DMS53 treated with DMSO at 0.1 percent for 48 hours (cell line): ENCODE data around the gene FOXO6.

Source experiments
- DNase-seq: peaks from one replicate; lab custom pipeline; 2025; ENCODE audit not compliant: unreplicated experiment; lab: John Stamatoyannopoulos, UW

FOXO6 gene

GRCh38 chr1:41382480-41383090, 21.4 kb downstream of the FOXO6 start:
- no peak for DNase-seq

GRCh38 chr1:41383094-41383852, 22.0 kb downstream of the FOXO6 start:
- DNase-seq = no peak

GRCh38 chr1:41384579-41384978, 23.3 kb downstream of the FOXO6 start:
- DNase-seq = no peak

GRCh38 chr1:41385398-41386195, 24.4 kb downstream of the FOXO6 start:
- no peak for DNase-seq

DNA sequence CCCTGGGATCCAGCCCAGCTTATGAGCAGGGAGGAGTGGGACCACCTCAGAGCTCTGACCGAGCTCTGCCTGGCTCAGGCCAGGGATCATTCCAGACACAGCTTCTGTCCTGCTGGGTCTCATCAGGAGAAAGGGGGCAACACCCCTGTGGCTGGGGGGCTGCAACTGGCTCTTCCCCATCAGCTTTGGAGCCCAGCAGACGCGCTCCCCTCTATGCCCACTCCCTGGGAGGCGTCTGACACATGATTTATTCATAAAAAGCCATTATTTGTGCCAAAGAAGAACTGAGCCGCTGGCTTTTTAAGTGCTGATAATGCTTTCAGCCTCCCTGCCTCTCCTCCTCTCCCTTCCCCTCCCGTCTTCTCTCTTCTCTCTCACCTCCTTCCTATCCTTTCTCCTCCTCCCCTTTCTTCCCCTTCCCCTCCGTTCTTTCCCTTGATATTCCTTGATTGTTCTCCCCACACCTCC, 25.0 kb downstream of the FOXO6 start:
- no peak for DNase-seq

- no peak for DNase-seq
These were observed 26.4 kb downstream of the FOXO6 start for GRCh38 chr1:41387667-41388091.

GRCh38 chr1:41388510-41388909, 27.3 kb downstream of the FOXO6 start:
- DNase-seq = no peak

GRCh38 chr1:41389009-41389408, 27.8 kb downstream of the FOXO6 start:
- no peak for DNase-seq

DNA sequence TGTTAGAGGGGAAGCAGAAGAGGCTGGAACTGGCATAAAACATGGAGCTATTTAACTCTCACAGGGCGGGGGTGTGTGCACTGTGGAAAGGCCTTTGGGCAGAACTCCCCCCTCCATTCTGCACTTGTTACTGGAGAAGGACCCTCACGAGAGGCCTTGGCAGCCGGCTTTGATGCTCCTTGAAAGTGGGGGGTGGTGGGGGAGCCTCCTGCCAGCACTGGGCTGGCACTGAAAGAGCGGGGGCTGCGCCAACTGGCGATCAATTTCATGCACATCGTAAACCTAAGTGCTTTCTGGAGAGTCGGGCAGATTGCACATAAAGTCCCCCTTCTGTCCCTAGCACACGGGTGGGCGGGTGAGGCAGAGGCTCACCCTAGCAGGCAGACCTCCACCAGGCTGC, 28.9 kb downstream of the FOXO6 start:
- DNase-seq = no peak

- DNase-seq = no peak
These were observed 29.3 kb downstream of the FOXO6 start for GRCh38 chr1:41390573-41390972.

DNA sequence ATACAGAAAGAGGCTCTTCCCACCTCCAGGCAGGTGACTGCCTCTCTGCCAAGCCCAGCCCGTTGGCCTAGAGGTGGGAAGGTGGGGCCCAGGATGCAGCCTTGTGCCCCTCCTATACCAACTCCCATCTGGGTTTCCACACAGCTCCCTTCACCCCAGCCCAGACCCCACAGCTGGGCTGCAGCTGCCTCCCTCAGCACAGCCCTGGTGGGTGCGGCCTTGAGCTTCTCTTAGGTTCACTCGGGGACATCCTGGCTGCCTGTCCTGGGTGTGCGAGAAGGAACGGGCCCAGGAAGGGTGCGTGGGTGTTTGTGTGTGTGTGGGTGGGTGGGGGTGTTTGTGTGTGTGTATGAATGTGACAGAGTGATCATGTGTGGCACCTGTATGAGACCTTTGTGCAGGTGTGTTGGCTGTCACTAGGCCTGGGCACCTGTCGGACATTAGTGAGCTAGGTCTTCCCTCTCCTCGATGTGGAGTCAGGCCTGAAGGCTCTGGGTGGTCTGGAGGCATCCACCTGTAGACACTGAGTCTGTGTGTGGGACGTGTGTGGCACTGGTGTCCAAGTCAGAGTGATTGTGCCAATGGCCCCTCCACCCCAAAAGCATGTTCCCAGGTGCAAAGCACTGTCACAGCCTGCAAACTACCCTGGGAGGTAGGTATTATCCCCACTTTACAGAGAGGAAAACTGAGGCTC, 30.7 kb downstream of the FOXO6 start:
- no peak for DNase-seq

DNA sequence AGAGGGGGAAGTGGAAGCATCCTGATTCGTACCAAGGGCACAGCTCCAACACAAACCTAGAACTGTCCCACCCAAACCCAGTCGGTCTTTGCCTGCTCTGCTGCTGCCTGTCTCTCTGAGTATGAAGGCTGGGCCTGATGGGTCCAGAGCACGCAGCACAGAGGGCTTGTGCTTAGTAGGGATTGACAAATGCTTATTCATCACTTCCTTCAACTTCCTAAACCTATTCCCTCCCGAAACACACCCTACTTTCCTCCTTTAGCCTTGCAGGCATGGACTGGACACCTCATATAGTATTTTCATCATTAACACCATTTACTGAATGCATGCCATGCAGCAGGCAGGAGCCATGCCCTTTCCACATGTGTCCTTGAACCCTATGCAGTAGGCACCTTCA, 31.3 kb downstream of the FOXO6 start:
- DNase-seq = no peak

DNA sequence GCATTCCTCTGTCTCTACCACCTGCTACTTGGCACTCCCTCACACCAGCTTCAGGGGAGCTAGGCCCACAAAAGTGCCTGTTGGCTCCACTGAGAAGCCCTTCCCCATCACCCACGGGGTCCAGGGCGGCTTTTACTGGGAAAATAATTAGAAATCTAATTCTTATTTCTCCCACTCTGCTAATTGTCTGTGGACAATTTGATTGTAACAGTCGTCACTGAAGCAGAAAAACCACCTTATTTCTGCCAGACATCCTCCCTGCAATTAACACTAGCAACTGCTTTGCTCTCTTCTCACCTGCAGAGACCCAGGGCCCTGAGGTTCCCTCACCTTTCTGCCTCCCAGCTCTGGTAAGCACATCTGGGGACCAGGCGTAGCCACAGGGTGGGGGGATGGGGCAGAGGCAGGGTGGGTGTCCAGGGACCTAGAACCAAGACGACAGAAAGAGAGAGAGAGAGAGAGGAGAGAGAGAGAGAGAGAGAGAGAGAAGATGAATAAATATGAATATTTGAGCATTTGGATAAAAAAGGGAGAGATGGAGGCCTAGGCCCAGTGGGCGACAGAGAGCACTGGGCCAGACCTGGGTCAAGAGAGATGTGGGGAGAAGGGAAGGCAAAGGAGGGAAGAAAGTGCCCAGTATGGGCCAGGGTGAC, 32.6 kb downstream of the FOXO6 start:
- DNase-seq = no peak

GRCh38 chr1:41394369-41394744, 33.1 kb downstream of the FOXO6 start:
- DNase-seq = no peak

- DNase-seq = peak; percentile 23
These were observed 34.0 kb downstream of the FOXO6 start for GRCh38 chr1:41394959-41395956.

DNA sequence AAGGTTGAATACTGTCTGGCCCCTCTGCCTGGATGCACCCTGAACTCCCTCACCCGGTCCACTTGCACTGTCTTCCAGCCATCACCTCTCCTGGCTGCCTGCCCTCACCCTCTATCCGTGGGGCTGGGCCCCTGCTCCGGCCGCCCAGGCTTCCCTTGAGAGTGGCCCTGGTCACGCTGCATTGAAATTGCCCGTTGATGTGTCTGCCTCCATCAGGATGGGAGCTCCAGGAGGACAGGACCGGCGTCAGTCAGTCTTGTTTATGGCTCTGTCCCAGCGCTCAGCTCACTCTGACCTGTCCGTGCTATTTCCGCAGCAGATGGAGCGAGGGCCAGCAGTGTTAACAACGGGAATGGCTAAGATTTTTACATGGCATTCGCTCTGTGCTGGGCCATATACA, 34.9 kb downstream of the FOXO6 start:
- DNase-seq = no peak

DNA sequence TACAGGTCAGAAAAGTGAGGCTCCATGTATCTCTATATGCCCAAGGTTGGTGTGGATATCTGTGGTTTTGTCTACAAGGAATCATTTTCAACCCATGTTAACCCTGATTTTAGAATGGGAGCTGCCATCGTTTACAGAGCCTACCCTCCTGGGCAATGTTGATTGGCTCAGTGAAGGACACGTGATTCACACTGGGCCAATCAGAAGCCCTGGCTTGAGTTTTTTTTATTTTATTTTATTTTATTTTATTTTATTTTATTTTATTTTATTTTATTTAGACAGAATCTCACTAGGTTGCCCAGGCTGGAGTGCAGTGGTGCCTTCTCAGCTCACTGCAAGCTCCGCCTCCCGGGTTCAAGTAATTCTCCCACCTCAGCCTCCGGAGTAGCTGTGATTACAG, 35.8 kb downstream of the FOXO6 start:
- no peak for DNase-seq

DNA sequence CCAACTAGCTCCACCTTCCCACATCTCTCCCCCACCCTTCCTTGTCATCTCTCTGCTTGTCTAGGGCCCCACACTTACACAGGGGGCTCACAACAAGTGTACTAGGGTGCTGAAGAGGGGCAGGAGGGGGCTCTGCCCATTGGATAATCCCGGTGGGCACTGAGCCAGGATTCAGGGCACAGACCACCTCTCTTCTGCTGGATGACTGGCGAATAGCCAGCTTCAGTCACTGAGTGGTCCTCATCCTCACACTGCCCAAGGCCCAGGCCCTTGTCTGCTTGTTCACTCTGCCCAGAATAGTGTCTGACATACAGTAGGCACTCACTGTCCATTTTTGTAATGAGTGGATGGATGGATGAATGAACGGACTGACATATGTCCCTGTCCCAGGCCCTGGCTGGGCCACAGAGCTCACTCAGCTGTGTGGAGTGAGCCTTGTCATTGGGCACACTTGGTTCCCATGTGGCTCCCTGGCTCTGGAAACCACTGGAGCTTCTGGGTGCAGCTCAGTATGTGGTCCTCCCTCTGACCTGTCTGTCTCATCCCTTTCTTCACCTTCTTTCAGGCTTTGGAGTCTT, 36.6 kb downstream of the FOXO6 start:
- DNase-seq = no peak

- no peak for DNase-seq
These were observed 38.0 kb downstream of the FOXO6 start for GRCh38 chr1:41399145-41399795.
